NCI-H2081 (cell line): ENCODE results near the gene SELENBP1.
"Not testable (repeated sequence)": the region's sequence is repeated elsewhere in the genome, so short reads cannot be mapped to it uniquely, and the experiment has no call there.

Source experiments
- DNase-seq, 2 experiments: peaks; one replicate each; lab custom pipeline; 2025; lab: John Stamatoyannopoulos, UW

The SELENBP1 gene

DNA sequence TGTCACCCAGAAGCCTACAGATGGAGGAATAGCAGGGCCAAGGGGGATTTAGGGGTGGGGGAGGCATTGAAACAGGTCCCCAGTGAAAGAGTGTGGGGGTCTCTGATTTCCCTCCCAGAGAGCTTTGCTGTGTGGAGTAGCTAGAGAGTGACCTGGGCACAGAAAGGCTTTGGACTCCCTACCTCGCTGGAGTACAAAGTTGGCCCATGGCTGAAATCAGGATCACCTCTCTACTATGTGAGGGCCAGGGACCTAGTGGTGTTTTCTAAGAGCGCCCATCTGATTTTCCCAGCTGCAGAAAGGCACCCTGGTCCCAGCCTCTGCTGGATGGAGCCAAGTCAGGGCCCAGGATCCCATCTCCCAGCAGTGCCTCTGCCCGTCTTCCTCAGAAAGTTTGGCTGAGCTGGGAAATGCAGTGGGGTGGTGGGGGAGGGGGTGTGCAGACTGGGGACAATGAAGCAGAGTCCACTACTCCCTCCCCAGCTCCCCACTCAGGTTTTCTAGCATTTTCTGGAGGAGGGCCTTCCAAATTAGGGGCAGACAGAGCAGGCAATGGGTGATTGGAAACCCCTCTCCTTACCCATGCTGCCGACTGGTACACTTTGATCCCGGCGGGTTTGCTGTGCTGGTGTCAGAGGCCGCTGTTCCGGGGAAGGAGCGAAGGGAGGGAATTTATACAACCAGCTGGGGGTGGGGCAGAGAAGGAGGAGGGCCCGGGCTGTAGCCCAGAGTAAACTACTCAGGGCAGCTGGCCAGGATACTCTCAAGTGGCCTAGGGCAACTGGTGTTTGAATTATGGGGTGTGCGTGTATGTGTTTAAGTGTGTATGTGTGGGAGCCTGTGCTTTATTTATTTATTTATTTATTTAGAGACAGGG lies at the start of gene SELENBP1:
TSS of gene SELENBP1 (minus strand) at position 648 of the 877 bp plus-strand sequence. CDS start at position 584, 64 bp downstream.
- DNase-seq, result peak; percentile 91 to 92

DNA sequence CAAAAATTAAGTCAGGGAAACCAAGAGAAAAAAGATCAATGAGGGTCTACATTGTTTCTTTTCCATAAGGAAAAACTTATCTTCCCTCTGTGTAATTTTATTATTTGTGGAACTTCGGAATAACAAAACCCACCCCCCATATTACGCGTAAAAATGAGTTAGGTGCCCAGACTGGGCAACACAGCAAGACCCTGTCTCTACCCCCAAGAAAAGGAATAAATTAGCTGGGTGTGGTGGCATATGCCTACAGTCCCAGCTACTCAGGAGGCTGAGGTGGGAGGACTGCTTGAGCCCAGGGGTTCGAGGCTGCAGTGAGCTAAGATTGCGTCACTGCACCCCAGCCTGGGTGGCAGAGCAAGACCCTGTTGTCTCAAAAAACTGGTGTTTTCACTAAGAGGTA lies 47.3 kb upstream of the SELENBP1 start:
- no peak for DNase-seq

DNA sequence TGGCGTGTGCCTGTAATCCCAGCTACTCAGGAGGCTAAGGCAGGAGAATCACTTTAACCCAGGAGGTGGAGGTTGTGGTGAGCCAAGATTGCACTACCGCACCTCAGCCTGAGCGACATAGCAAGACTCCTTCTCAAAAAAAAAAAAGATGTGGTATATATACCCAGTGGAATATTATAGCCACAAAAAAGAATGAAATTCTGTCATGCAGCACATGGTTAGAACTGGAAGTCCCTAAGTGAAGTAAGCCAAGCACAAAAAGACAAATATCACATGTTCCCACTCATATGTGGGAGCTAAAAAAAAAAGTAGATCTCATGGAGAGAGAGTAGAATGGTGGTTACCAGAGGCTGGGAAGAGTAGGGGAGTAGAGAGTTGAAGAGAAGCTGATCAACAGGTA lies 45.6 kb upstream of the SELENBP1 start:
- DNase-seq, result no peak

DNA sequence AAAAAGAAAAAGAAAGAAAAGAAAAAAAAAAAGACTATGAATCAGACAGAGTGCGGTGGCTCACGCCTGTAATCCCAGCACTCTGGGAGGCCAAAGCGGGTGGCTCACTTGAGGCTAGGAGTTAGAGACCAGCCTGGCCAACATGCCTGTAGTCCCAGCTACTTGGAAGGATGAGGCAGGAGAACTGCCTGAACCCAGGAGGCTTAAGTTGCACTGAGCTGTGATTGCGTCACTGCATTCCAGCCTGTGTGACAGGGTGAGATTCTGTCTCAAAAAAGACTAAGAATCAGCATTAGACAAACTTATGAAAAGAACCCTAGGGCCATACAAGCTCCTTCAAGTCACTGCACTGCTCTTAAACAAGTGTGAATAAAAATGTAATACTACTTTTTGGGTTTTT lies 43.7 kb upstream of the SELENBP1 start:
- no peak for DNase-seq

DNA sequence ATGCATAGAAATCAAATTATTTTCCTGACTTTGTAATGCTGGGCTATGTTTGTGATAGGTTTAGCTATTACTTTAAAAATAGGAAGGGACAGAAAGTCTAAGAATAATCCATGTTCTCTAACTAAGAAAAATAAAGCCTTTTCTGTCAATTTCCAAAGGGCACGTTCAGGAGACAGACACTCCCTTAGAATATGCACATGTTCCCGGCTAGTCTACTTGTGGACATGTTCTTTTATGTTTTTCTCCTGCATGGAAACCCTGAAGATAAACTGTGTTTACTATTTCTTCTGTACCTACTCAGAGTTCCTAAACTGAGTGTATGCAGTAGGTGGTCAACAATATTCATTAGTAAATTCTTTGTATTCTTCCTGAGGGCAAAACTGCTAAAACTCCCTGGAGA lies 39.4 kb upstream of the SELENBP1 start:
- no peak for DNase-seq

DNA sequence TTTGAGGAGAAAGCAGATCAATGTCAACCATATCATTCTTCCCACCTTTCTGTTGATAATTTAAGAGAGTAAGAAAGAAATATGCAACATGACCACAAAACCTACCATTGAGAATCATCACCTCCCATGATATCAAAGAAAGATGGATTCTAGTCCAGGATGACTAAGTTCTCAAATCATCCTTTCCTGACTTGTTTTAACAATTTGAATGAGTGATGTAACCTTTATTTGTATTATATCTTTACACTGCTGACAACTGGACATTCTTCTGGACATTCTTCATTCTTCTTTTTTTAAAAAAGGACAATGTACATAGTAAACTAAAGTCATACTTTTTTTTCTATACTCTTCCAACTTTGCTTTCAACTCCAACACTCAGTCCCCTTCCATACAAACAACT lies 36.4 kb upstream of the SELENBP1 start:
- no peak for DNase-seq

DNA sequence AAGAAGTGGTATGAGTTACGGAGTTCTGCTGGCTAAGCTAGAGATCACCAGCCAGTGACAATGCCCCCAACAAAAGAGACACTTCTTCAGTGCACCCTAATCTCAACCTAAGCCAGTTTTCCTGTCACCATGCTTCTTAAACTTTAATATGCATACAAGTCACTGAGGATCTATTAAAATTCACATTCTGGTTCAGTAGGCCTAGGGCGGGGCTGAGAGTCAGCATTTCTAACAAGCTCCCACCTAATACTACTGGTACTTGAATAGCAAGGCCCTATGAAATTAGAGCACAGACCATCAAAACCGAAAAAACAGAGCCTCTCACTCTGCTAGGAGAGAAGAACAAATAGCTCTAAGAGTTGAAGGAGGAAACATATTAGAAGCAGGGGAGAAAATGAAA lies 34.8 kb upstream of the SELENBP1 start:
- no peak for DNase-seq

DNA sequence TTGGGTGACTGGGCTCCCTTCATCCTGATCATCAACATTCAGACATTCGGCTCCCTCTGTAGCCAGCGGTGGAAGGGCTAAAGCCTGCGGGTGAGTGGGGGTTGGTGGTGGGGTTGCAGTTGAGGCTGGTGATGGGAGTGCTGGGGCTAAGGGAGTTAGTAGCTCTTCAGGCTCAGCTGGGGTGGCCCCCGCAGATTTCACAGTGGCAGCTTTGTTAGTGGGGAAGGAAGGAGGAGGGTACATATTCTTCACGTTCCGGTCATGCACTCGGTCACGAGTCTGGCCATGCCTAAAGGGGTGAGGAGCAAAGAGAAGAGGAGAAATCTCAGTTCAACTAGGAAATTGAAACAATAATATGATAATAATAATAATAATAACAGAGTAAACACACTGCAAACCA lies 33.7 kb upstream of the SELENBP1 start:
- no peak for DNase-seq

DNA sequence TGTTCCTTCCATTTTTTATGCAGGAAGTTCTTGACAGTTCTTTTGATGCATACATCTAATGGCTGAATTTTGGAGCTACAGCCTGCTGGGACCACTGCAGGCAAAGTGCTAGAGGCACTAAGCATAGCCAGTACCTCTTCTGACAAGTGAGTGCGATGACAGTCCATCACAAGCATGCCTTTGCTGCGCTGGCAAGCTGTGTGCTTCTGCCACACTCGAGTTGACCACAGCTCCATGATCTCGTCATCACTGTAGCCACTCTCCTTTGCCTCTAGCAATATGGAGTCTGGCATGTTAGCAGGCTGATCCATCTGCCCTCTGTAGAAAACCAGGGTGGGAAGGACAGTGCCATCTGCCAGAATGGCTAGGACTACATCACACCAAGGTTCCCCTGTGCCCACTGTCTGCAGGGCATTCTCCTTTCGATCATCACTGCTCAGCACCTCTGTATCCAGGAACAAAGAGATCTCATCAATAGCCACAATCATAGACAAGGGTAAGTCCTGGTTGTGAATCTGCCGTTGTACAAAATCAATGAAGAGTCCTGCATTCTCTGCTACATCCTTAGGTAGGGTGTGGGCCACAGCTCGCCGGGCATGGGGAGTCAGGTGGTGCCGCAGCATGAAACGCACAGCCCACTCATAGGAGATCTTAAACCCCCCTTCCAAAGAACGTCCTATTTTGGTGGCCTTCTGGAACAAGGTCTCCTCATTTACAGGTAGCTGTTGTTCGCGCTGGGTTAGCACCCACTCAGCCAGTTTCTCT lies 32.9 kb upstream of the SELENBP1 start:
- DNase-seq, result no peak

DNA sequence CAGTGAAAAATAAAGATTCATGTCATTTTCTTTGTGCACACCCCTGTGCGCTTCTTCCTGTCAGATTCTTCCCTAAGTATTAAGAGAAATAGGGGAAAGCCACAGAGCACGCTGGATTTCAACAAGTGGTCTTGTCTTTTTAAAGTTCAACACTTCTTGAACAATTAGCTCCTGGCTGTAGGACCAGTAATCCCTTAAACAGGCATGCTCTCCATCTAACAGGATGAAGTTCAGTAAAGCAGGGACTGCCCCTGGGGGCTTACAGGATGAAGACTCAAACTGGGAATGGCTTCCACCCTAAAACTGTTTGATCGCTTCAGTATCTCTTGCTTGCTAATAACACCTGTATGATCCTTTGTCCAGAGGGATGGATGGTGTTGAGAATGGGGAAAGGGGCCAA lies 31.1 kb upstream of the SELENBP1 start:
- no peak for DNase-seq

DNA sequence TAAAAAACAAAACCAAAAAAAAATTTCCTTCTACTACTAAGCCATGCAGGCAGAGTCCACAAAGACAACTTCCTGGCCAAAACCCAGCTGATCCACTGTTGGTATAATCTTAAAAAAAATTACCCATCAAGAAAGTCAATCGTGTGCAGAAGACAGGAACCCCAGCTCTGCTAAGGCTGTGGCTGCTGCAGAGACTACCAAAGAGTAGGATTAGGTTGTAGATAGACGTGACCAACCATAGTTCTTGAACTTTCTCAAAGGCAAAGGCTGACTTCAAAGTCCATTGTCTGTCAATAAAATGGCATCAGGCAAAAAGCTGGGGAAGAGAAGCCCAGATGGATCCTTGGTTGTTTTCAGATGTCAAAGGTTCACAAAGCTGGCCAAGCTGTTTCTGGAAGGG lies 30.3 kb upstream of the SELENBP1 start:
- no peak for DNase-seq

DNA sequence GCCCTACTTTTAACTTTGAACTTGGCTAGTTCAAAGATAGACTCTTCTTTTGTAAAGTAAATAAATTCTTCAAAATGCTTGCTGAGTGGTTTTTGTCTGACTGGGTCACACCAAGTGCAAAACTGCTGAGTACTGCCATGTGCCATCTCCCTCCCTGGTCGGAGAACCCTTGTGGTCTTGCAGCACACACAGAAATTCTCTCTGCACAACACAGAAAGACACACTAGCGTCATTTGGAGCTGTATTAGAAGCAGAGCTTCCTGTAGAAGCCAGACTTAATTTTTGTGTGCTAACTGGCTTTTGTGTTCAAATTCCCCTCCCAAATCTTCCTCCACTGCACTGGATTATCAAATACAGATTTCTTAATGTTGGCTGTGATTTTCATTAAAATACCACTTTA lies 29.4 kb upstream of the SELENBP1 start:
- DNase-seq, result no peak

DNA sequence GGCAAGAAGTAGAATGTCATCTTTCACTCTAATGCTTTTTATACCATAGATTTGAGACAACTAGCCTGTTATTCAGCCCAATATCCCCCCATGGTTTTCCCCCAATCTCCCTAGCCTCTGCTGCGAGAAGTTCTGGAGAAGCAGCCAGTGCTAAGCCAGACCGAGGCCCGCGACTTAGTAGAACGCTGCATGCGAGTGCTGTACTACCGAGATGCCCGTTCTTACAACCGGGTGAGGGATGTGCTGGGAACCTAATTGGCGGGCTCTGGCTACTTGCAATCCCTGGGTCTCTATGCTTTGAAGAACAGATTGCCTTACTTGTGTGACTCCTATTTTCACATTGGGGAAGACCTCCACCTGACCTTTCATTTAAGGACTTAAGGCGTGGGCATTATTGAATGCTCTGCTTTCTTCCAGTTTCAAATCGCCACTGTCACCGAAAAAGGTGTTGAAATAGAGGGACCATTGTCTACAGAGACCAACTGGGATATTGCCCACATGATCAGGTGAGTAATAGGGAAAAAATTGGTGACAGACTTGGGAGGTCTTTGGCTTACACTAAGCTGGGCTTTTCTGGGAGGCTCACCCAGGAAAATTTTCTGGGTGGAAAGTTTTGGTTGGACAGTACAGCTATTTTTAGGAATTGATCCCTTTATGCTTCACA lies 28.8 kb upstream of the SELENBP1 start:
- DNase-seq, result no peak

DNA sequence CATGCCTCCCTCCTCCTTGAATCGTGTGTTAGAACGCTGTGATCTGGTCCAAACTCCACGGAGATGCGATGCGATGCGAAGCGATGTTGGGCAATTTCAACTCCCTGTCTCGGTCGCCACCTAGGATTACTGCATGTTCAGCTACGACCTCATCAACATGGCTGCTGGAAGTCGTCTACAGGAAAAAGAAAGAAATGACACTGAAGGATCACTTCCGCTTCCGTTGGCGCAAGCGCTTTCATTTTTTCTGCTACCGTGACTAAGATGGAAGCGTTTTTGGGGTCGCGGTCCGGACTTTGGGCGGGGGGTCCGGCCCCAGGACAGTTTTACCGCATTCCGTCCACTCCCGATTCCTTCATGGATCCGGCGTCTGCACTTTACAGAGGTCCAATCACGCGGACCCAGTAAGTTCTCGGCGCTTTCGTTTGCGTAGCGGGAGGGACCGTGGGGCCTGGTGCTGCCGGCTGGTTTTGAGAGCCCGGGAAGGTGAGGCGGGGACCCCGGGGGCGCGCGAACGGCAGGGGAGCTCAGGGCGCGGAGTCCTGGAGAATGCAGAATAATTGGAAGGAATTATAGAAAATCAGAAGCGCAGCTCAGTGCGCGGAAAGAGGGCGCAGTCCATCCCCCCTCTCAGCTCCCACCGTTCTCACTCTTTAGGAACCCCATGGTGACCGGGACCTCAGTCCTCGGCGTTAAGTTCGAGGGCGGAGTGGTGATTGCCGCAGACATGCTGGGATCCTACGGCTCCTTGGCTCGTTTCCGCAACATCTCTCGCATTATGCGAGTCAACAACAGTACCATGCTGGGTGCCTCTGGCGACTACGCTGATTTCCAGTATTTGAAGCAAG lies 27.0 kb upstream of the SELENBP1 start, which contains the start of gene PSMB4:
TSS of gene PSMB4 (plus strand) at position 250 of the 848 bp plus-strand sequence. CDS start at position 265, 15 bp downstream.
- DNase-seq, result peak; percentile 88 to 97

DNA sequence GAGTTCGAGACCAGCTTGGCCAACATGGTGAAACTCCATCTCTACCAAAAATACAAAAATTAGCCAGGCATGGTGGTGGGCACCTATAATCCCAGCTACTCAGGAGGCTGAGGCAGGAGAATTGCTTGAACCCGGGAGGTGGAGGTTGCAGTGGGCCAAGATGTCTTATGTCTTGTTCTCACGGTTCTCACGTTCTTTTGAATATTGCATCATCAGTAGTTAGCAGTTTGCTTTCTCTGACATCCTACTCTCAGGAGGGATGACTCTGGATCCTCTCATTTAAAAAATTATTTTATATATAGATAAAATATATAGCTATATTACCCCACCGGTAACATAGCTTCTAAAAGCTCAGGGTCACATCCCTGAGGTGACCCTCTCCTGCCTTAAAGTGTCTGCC lies 23.8 kb upstream of the SELENBP1 start:
- DNase-seq, result not testable (repeated sequence)

DNA sequence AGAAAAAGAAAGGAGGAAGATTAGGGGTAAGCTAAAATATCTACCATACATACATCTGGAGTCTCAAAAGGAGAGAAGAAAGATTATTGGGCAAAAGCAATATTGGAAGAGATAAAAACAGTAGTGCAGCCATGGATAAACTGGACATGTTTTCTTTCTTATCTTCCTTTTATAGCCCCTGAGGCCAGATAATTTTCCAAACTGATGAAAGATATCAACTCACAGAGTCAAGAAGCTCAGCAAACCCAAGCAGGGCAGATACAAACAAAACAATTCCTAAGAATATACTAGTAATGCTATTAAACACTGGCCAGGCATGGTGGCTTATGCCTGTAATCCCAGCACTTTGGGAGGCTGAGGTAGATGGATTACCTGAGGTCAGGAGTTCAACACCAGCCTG lies 21.1 kb upstream of the SELENBP1 start:
- DNase-seq, result no peak

DNA sequence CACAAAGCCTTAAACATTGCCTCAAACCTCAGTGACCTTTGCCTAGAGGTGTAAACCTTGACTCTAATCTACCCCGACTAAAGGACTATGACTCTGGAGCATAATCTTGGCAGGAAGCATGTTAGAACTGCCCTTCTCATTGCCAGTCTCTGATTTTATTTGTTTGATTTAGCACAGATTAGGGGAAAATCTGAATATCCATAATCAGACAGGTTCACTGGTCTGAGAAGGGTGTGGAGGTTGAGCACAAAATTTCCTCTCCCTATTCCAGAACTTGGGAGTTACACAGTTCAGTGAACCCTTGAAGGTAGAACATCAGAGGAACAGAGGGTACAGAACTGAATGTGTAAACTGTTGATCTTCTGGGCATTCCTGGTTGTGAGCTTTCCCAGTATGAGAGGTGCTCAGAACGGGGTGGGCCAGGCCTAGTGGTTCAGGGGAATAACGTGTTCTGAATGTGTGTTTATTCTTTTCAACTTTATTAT lies 18.6 kb upstream of the SELENBP1 start:
- no peak for DNase-seq

DNA sequence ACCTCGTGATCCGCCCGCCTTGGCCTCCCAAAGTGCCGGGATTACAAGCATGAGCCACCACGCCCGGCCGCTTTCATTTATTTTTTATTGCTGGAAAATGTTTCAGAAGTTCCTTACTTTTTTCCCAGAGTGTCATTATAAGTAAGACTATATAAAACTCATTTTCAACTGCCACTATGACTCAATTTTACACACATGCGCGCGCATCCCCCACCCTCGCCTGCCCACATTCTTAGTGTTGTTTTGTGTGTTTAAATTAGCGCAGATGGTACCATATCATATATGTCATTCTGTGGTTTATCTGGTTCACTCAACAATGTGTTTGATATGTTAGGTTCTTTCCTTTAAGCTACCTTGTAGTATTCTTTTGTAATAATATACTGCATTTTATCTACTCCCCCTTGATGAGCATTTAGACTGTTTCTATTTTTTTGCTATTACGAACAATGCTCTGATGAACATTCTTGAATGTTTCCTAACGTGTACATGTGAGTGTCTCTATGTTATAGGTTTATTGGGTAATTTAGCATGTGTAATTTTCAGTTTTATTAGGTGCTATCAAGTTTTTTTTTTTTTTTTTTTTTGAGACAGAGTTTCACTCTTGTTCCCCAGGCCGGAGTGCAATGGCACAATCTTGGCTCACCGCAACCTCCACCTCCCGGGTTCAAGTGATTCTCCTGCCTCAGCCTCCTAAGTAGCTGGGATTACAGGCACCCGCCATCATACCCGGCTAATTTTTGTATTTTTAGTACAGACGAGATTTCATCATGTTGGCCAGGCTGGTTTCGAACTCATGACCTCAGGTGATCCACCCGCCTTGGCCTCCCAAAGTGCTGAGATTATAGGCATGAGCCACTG lies 17.9 kb upstream of the SELENBP1 start:
- DNase-seq, result not testable (repeated sequence)

DNA sequence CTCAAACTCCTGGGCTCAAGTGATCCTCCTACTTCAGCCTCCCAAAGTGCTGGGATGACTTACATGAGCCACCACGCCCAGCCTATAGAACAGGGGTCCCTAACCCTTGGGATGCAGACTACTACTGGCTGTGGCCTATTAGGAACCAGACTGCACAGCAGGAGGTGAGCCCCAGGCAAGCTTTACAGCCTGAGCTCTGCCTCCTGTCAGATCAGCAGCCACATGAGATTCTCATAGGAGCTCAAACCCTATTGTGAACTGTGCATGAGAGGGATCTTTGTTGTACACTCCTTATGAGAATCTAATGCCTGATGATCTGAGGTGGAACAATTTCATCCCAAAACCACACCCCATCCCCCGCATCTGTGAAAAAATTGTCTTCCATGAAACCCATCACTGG lies 13.5 kb upstream of the SELENBP1 start:
- DNase-seq, result no peak

DNA sequence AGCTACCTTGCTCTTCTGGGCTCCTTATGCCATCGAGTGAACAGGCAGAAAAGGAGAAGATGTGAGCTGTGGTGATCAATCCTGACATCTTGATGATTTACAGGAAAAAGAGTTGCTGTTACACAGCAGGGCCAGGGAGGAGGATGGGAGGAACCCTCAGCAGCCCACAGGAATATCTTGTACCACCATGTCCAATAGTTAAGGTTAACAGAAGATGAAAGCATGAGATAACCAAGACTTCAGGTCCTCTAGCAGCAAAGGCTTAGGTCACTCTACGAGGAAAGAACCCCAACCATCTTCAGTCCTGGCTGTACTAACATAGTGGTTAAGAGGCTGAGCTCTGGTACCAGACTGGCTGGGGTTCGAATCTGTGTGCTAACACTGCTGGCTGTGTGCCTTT lies 12.1 kb upstream of the SELENBP1 start:
- DNase-seq, result no peak
